GM19452 (cell line): ENCODE measurements around the gene POLR3B.
"Not testable (repeated sequence)": the region's sequence is repeated elsewhere in the genome, so short reads cannot be mapped to it uniquely, and the experiment has no call there.

ENCODE experiments used
- ATAC-seq: cut with Tn5 transposase; IDR thresholded peaks from one replicate; pipeline ENCODE4 v1.9.1; 2021; ENCODE audit not compliant: unreplicated experiment

The POLR3B gene

DNA sequence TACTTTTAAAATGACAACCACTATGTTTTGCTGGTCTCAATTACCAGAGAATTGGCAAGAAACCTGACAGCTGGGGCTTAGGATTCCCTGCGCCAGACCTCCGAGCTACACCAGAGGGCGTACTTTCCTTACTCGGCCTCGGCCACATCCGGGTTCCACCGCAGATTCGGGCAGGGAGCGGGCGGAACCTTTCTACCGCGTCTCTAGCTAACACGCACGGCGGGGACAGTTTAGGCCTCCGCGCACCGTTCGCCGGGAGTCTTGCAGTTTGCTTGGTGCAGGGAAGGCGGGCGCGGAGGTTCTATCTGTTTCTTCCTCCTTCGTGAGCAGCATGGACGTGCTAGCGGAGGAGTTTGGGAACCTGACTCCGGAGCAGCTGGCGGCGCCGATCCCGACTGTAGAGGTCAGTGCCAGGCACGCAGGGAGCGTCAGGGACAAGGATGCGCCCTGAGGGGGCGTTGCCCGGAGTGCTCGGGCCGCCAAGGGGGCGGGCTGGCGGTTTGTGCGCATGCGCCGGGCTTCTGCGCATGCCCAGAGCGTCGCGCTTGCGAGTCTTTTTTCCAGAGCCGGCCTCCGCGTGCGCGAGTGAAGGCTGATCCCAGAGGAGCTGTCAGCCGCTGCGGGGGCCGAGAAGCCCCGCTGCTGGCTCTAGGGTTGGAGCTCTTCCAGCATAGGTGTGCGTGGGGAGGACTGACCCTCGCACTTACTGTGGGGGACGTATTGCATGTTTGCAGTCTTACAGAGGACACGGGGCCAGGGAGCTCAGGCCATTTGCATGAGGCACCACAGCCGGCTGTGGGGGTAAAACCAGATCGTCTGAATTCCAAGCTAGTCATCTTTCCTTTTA is at the start of gene POLR3B:
Gene POLR3B (plus strand): TSS at position 200 of the 847 bp plus-strand sequence. CDS start 132 bp downstream, at position 332.
- ATAC-seq = peak; percentile 82

- no peak for ATAC-seq
These were observed 49.4 kb upstream of the POLR3B start for GRCh38 chr12:106308121-106308520.

DNA sequence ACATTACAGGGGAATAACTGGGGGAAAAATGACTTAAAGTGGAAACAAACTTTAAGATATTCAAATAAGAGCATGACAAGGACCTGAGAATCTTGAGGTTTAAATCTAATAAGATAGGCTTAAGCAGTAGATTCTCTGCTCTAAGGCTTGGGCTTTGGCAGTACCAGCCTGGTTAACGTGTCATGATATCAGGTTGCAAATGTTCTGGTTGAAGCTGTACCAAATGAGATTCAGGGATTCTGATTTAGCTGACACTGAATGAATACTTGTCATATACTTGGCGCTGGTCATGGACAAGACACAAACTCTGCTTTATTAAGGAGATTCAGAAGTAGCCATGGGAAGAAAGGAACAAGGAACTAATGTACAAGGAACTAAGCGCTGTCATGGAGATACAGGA is 48.9 kb upstream of the POLR3B start:
- no peak for ATAC-seq

GRCh38 chr12:106309671-106310505 is 47.7 kb upstream of the POLR3B start:
- no peak for ATAC-seq

- no peak for ATAC-seq
These were observed 46.9 kb upstream of the POLR3B start for GRCh38 chr12:106310687-106311086.

- no peak for ATAC-seq
These were observed 46.4 kb upstream of the POLR3B start for GRCh38 chr12:106311139-106311538.

- ATAC-seq = not testable (repeated sequence)
These were observed 44.1 kb upstream of the POLR3B start for GRCh38 chr12:106313413-106313812.

DNA sequence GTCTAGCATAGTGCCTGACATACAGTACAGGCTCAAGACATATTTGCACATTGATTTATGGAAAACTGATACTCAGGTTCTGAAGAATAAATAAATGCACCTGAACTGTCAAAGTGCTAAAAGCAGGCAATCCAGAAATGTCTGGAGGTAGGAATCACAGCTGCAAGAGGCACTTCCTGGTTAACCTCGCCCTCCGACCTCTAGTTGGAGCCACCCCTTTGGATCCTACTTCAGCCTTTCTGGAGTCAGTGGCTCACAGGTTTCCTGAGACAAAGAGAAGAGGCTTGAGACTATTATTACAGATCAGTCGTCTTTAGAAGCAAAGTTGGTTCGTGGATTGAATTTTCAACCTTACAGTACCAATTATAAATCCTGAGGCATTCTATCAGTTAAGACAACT is 42.0 kb upstream of the POLR3B start:
- ATAC-seq = no peak

- no peak for ATAC-seq
These were observed 40.0 kb upstream of the POLR3B start for GRCh38 chr12:106317406-106318082.

DNA sequence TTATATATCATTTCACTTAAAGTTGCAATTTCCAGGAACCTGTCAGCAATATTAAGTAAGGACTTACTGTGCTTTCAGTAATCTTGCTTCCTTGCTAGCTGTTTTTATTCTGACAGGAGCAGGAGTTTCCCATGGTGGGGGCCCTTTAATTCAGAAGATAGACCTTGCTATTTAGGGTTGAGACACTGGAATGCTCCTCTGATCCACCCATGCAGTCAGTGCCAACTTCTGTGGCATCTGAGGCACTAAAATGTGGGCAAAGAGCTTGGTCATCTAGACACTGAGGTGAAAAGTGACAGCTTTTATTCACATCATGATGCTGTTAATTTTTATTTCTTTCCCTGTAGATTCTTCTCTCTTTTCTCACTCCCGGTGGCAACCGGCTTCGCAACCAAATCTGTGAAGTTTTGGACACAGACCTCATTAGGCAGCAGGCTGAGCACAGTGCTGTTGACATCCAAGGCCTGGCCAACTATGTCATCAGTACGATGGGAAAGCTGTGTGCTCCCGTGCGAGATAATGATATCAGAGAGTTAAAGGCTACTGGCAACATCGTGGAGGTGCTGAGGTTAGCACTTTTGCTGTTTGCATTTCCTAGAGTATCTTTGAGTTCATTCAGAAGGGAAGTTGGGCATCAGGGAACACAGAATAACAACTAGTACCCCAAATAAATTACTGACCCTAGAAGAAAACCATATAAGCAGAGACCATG is 36.3 kb upstream of the POLR3B start:
- no peak for ATAC-seq

- no peak for ATAC-seq
These were observed 34.0 kb upstream of the POLR3B start for GRCh38 chr12:106323537-106323936.

GRCh38 chr12:106327309-106327869 is 30.2 kb upstream of the POLR3B start:
- no peak for ATAC-seq

- ATAC-seq = no peak
These were observed 28.8 kb upstream of the POLR3B start for GRCh38 chr12:106328735-106329134.

- ATAC-seq = no peak
These were observed 28.1 kb upstream of the POLR3B start for GRCh38 chr12:106329231-106329982.

DNA sequence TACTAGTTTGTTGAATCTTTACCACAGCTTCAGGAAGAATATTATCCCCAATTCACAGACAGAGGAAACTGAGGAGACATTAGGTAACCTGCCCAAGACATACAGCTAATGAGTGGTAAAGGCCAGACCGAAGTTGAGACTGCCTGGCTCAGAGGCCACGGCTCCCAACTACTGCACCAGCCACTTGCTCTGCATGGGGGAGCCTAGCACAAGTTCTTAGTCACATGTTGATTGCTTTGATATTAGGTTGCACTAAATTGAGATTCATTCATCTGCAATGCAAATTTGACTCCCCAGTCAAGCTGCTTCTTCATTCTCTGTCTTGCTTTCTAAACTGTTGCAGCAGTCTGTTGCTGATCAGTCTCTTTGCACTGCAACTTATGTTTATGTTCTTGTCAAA is 25.9 kb upstream of the POLR3B start:
- ATAC-seq = no peak

DNA sequence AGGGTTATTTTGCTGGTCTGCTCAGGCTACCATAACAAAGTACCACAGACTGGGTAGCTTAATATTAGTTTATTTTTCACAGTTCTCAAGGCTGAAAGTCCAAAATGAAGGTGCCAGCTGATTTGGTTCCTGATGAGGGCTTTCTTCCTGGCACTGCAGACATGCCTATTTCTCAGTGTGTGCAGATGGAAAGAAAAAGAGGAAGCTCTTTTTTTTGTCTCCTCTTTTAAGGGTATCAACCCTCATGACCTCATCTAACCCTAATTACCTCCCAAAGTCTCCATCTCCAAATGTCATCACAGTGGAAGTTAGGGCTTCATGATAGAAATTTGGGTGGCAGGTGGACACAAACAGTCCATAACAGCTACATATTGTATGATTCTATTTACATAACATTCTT is 25.0 kb upstream of the POLR3B start:
- ATAC-seq = no peak

- no peak for ATAC-seq
These were observed 24.5 kb upstream of the POLR3B start for GRCh38 chr12:106333010-106333409.

- no peak for ATAC-seq
These were observed 23.8 kb upstream of the POLR3B start for GRCh38 chr12:106333756-106334155.

- ATAC-seq = no peak
These were observed 16.3 kb upstream of the POLR3B start for GRCh38 chr12:106341086-106341877.
